Peyer's patch (tissue), 4 donors: ENCODE measurements around the gene GPC6. TPM values are rescaled to one million over a fixed set of nuclear protein-coding genes. Genes with fewer than 3 reads are reported as not detected.

Experiments
- DNase-seq, 3 donors: peaks; one replicate each; pipeline ENCODE4 v3.0.0-alpha.2; 2017 to 2019
- H3K27ac ChIP-seq, 4 donors: fragments of 200-600 bp; sonication (generic); one replicate each; pipeline ENCODE4 v1.5.1; 2016 to 2019
- H3K27me3 ChIP-seq, 2 donors: fragments of 200-600 bp; sonication (generic); one replicate each; pipeline ENCODE4 v1.5.1; 2019
- H3K36me3 ChIP-seq, 3 donors: fragments of 200-600 bp; sonication (generic); one replicate each; pipeline ENCODE4 v1.5.1; 2016 to 2019
- H3K4me1 ChIP-seq, 4 donors: fragments of 200-600 bp; sonication (generic); one replicate each; pipeline ENCODE4 v1.5.1; 2016 to 2019
- H3K4me3 ChIP-seq, 4 donors: fragments of 200-600 bp; sonication (generic); 1 replicate in 3 of 4; 2 replicates in 1 of 4; pipeline ENCODE4 v1.5.1; 2016 to 2019; ENCODE audit warnings: mild to moderate bottlenecking in 1 of 4
- H3K9me3 ChIP-seq, 4 donors: fragments of 200-600 bp; sonication (generic); one replicate each; pipeline ENCODE4 v1.5.1; 2016 to 2019; ENCODE audit warnings: mild to moderate bottlenecking in 1 of 4
- POLR2A ChIP-seq, 2 donors: fragments of 450-650 bp; IDR thresholded peaks; one replicate each; pipeline ENCODE4 v1.5.1; 2017; ENCODE audit warnings: antibody characterized with exemption in 2 of 2, mild to moderate bottlenecking in 2 of 2, moderate library complexity in 2 of 2
- total RNA-seq, 4 donors: library from RNA; depleted of rRNA; stranded (reverse); fragments of >200 nt; gene quantifications; one replicate each; pipeline ENCODE4 v1.1.0, GENCODE V29; 2016
- TF ChIP-seq, protein P1 (sequence below), 6 experiments: fragments of 450-650 bp in 4 of 6; fragments of 200-600 bp in 2 of 6; sonication (generic) in 1 of 6; IDR thresholded peaks; one replicate each; pipeline ENCODE4 v1.5.1; 2017 to 2019; ENCODE audit warnings: antibody characterized with exemption in 6 of 6, mild to moderate bottlenecking in 3 of 6, moderate library complexity in 1 of 6

Gene GPC6
- total RNA-seq, 4 donors from 2014 or later: 1.6 to 13.2 (median 2.6) TPM

DNA sequence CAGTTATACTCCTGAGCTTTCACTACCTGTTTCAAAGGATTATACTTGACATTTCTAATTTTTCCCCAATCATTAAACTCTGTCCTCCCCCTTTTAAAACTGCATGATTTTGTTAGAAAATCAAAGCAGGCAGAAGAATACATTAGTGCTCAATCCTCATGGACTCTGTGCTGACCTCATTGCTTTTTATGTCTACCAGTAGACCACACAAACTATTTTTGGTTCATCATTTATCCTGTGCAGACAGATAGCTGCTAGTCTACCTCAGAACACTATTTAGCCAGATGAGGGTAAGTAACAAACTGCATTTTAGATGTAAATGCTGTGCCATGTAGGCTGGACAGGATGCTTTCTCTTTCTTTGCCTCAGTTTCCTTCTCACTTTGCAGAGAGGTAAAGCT, 1016.9 kb downstream of the GPC6 start:
- Histone ChIP-seq H3K4me1 (no peaks in the 10 kb centered on the region), H3K36me3 (no peaks in the 10 kb centered on the region), H3K27me3 (no peaks in the 10 kb centered on the region), H3K9me3 (no peaks in the 10 kb centered on the region), H3K4me3 (no peak overlapping the region), H3K27ac (no peak overlapping the region)
- DNase-seq: no peak
- TF ChIP-seq, protein P1, sequence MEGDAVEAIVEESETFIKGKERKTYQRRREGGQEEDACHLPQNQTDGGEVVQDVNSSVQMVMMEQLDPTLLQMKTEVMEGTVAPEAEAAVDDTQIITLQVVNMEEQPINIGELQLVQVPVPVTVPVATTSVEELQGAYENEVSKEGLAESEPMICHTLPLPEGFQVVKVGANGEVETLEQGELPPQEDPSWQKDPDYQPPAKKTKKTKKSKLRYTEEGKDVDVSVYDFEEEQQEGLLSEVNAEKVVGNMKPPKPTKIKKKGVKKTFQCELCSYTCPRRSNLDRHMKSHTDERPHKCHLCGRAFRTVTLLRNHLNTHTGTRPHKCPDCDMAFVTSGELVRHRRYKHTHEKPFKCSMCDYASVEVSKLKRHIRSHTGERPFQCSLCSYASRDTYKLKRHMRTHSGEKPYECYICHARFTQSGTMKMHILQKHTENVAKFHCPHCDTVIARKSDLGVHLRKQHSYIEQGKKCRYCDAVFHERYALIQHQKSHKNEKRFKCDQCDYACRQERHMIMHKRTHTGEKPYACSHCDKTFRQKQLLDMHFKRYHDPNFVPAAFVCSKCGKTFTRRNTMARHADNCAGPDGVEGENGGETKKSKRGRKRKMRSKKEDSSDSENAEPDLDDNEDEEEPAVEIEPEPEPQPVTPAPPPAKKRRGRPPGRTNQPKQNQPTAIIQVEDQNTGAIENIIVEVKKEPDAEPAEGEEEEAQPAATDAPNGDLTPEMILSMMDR (IDR thresholded peaks at IDR 0.05): no peak
- TF ChIP-seq POLR2A (IDR thresholded peaks at IDR 0.05): no peak

DNA sequence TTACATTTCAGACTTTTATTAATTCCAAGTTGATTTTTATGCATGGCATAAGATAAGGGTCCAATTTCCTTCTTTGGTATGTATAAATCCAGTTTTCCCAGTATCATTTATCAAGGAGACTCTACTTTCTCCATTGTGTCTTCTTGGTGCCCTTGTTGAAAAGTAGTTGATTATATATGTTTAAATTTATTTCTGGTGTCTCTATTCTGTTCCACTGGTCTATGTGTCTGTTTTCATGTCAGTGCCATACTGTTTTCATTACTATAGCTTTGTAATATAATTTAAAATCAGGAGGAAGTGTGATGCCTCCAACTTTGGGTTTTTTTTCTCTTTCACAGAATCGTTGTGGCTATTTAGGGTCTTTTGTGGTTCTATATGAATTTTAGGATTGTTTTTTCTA, 1019.9 kb downstream of the GPC6 start:
- Histone ChIP-seq H3K27ac (no peak overlapping the region), H3K27me3 (no peaks in the 10 kb centered on the region), H3K4me1 (no peaks in the 10 kb centered on the region), H3K9me3 (no peaks in the 10 kb centered on the region), H3K4me3 (no peak overlapping the region), H3K36me3 (no peaks in the 10 kb centered on the region)
- no peak for TF ChIP-seq POLR2A (IDR thresholded peaks at IDR 0.05)
- TF ChIP-seq, protein P1 (IDR thresholded peaks at IDR 0.05): no peak
- no peak for DNase-seq

DNA sequence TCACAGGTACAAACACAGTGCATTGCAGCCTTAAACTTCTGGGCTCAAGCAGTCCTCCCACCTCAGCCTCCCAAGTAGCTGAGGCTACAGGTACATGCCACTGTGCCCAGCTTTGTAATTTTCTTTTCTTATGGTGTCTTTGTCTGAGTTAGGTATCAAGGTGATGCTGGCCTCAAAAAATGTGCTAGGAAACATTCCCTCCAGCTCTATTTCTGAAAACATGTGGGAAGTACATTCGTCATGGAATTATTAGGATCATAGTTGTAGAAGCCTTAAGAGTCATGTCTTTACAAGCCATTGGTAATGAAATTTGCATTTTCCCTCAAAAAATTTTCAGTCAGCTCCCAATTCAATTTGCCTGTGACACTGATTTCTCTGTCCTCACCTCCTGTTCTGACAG, 1021.3 kb downstream of the GPC6 start:
- TF ChIP-seq, protein P1 (IDR thresholded peaks at IDR 0.05): no peak
- TF ChIP-seq POLR2A (IDR thresholded peaks at IDR 0.05): no peak
- H3K27me3 ChIP-seq: no peaks in the 10 kb centered on the region
- DNase-seq: no peak
- no peaks in the 10 kb centered on the region for H3K4me1 ChIP-seq
- H3K36me3 ChIP-seq: no peaks in the 10 kb centered on the region
- no peak overlapping the region for H3K4me3 ChIP-seq
- no peaks in the 10 kb centered on the region for H3K9me3 ChIP-seq
- H3K27ac ChIP-seq: no peak overlapping the region

DNA sequence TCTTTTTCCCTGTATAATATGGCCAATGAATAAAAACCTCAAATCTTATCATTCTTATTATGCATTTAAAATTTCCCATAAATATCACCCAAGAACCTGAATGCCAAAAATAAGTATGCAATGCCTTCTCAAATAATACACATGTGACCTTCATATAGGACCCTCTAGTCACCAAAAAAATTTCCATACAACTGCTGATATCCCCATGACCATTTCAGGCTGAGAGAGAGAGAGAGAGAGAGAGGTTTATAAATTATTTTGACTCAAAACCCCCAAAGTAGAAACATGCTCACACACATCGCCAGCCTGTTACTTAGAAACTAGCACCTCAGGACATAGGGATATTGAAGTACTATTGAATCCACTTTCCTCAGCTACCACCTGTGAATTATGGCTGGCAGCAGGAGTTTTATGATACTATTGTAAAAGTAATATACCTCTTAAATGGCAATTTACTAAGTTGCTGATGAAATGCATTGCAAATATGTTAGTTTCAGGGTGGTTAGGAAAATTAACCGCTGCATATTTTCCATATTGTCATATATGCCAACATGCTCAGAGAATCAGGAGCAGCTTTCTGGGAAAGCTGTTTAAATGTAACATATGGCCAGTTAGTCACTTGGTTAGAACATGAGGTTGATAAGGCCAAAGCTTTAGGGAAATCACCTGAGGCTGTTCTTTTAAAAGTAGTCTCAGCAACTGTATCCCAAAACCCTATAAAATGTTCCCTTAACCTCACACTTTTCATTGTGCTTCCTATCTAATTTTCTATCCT, 1022.0 kb downstream of the GPC6 start:
- DNase-seq: no peak
- no peak for TF ChIP-seq POLR2A (IDR thresholded peaks at IDR 0.05)
- TF ChIP-seq, protein P1 (IDR thresholded peaks at IDR 0.05): no peak
- H3K27me3 ChIP-seq: no peaks in the 10 kb centered on the region
- H3K4me1 ChIP-seq: no peaks in the 10 kb centered on the region
- H3K9me3 ChIP-seq: no peaks in the 10 kb centered on the region
- H3K4me3 ChIP-seq: no peak overlapping the region
- H3K27ac ChIP-seq: no peak overlapping the region
- no peaks in the 10 kb centered on the region for H3K36me3 ChIP-seq

DNA sequence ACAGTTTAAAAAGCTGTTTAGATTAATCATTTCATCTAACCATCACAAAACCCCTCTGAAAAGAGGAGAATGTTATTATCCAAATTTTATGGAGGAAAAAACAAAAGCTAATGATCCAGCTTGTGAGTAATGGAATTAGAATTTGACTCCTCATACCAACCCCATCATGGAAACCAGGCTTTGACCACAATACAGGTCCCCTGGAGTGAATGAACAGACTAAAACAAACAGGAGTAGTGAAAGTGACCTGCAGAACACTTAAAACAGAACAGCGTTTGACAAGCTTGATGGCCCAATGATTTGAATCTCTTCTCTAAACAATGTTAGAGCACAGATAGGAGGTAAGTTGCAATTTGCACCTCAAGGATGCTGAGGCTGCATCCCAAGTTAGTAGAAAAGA, 1022.9 kb downstream of the GPC6 start:
- H3K9me3 ChIP-seq: no peaks in the 10 kb centered on the region
- H3K36me3 ChIP-seq: no peaks in the 10 kb centered on the region
- DNase-seq: no peak
- no peak overlapping the region for H3K27ac ChIP-seq
- no peaks in the 10 kb centered on the region for H3K27me3 ChIP-seq
- TF ChIP-seq, protein P1 (IDR thresholded peaks at IDR 0.05): no peak
- TF ChIP-seq POLR2A (IDR thresholded peaks at IDR 0.05): no peak
- H3K4me1 ChIP-seq: no peaks in the 10 kb centered on the region
- H3K4me3 ChIP-seq: no peak overlapping the region
